ENCODE results near the gene GFAP.

Gene GFAP

DNA sequence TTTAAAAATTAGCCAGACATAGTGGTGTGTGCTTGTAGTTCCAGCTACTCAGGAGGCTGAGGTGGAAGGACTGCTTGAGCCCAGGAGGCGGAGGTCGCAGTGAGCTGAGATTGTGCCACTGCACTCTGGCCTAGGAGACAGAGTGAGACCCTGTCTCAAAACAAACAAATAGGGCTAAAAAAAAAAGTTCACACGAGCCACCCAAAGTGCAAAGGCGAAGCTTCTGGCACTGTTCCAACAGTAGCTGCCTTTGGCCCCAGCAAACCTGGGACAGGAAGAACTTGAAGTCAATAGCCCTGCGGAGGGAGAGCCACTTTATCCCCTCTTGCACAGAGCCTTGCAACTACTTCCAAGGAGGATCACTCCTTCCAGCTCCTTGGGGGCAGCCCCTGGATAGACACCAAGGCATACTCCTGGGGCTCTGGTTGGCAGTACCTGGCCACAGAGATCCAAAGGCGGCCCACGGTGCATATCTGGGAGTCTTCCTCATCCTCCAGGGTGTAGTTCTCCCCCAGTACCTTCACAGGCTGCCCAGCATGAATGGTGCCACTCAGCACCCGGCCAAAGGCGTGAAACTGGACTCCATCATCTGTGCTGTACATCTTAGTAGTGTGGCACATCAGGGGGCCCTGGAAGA is 52.9 kb downstream of the GFAP start:
- no peak for DNase-seq

DNA sequence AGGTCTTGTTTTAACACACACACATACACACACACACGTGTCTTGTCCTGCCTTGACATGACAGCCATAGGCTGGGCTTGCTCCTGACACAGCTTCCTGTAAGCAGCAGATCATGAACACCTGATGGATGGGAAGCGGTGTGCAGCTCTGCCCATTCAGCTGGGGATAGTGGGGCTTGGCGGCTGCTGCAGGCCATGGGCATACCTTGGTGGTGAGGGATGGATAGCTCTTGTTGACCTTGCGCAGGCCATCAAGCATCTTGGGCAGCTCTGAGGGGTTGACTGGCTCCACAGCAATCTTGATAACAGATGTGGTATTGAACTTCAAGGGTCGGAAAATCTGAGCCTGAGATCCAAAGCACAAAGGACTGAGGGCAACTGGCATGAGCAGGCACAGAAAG is 55.6 kb downstream of the GFAP start:
- no peak for DNase-seq

GRCh38 chr17:44854192-44854591 is 61.1 kb downstream of the GFAP start:
- no peak for DNase-seq
